HepG2 (cell line): ENCODE results near the gene ANXA2. TPM values are rescaled to one million over a fixed set of nuclear protein-coding genes. Genes with fewer than 3 reads are reported as not detected.

Experiments used
- ATAD3A ChIP-seq: sonication (generic); formaldehyde crosslinking; IDR thresholded peaks from 2 replicates; pipeline ENCODE4 v1.4.0; 2020; ENCODE audit warnings: missing genetic modification reagents
- ATM ChIP-seq: fragments of 450-650 bp; IDR thresholded peaks from 2 replicates; pipeline ENCODE4 v1.7.1; 2017; ENCODE audit warnings: mild to moderate bottlenecking, borderline replicate concordance
- EP300 ChIP-seq, 3 experiments: sonication (generic) in 1 of 3; formaldehyde crosslinking in 1 of 3; IDR thresholded peaks; 2 replicates each; pipeline versions ENCODE4 v1.5.1 to v1.6.1; 2011 to 2020; ENCODE audit warnings: low read depth in 2 of 3, low read length in 2 of 3, borderline replicate concordance in 1 of 3, improper control_type of control experiment in 1 of 3, mild to moderate bottlenecking in 1 of 3, missing genetic modification reagents in 1 of 3, moderate library complexity in 1 of 3
- ETV5 ChIP-seq: IDR thresholded peaks from 2 replicates; pipeline ENCODE4 v1.6.1; 2018; ENCODE audit warnings: missing biosample characterization, missing genetic modification reagents, inconsistent platforms, borderline replicate concordance
- HNRNPL ChIP-seq: fragments of 200-400 bp; formaldehyde crosslinking; IDR thresholded peaks from 2 replicates; pipeline ENCODE4 v1.6.1; 2017; ENCODE audit warnings: mild to moderate bottlenecking, low read depth, low read length
- IKZF5 ChIP-seq: IDR thresholded peaks from 2 replicates; pipeline ENCODE4 v1.6.1; 2018; ENCODE audit warnings: missing genetic modification reagents, mild to moderate bottlenecking, missing compliant biosample characterization
- JUN ChIP-seq: sonication (generic); formaldehyde crosslinking; IDR thresholded peaks from 2 replicates; pipeline ENCODE4 v1.4.0; 2020; ENCODE audit warnings: mild to moderate bottlenecking, missing genetic modification reagents
- MTA1 ChIP-seq: sonication (generic); formaldehyde crosslinking; IDR thresholded peaks from 2 replicates; pipeline ENCODE4 v1.4.0; 2020; ENCODE audit warnings: missing genetic modification reagents, mild to moderate bottlenecking, borderline replicate concordance
- MTF2 ChIP-seq: sonication (generic); formaldehyde crosslinking; IDR thresholded peaks from 2 replicates; pipeline ENCODE4 v1.5.0; 2020; ENCODE audit warnings: missing genetic modification reagents, borderline replicate concordance
- SCMH1 ChIP-seq: sonication (generic); formaldehyde crosslinking; IDR thresholded peaks from 2 replicates; pipeline ENCODE4 v1.9.0; 2021; ENCODE audit warnings: missing genetic modification reagents, mild to moderate bottlenecking, borderline replicate concordance
- ZBTB43 ChIP-seq: sonication (generic); formaldehyde crosslinking; conservative IDR thresholded peaks from 2 replicates; pipeline ENCODE4 v1.4.0; 2020; ENCODE audit warnings: missing genetic modification reagents
- ZFP41 ChIP-seq: sonication (generic); formaldehyde crosslinking; IDR thresholded peaks from 2 replicates; pipeline ENCODE4 v1.4.0; 2020; ENCODE audit warnings: mild to moderate bottlenecking, missing genetic modification reagents, borderline replicate concordance
- ZMYM3 ChIP-seq: sonication (generic); formaldehyde crosslinking; IDR thresholded peaks from 2 replicates; pipeline ENCODE4 v1.5.1; 2020; ENCODE audit warnings: mild to moderate bottlenecking, missing genetic modification reagents
- ZNF230 ChIP-seq: sonication (generic); formaldehyde crosslinking; IDR thresholded peaks from 2 replicates; pipeline ENCODE4 v1.4.0; 2020; ENCODE audit warnings: mild to moderate bottlenecking, missing genetic modification reagents
- ZNF383 ChIP-seq: sonication (generic); formaldehyde crosslinking; IDR thresholded peaks from 2 replicates; pipeline ENCODE4 v1.4.0; 2020; ENCODE audit warnings: missing genetic modification reagents, mild to moderate bottlenecking, borderline replicate concordance
- ZNF557 ChIP-seq: sonication (generic); formaldehyde crosslinking; IDR thresholded peaks from 2 replicates; pipeline ENCODE4 v1.4.0; 2020; ENCODE audit warnings: missing genetic modification reagents
- ZSCAN22 ChIP-seq: sonication (generic); formaldehyde crosslinking; IDR thresholded peaks from 2 replicates; pipeline ENCODE4 v1.4.0; 2020; ENCODE audit warnings: mild to moderate bottlenecking, missing genetic modification reagents
- ZSCAN25 ChIP-seq: sonication (generic); formaldehyde crosslinking; IDR thresholded peaks from 2 replicates; pipeline ENCODE4 v1.8.0; 2022; ENCODE audit warnings: mild to moderate bottlenecking, missing genetic modification reagents
- polyA plus RNA-seq, 8 experiments: library from polyadenylated mRNA; depleted of rRNA in 3 of 8; stranded (reverse) in 7 of 8; unstranded in 1 of 8; fragments of >200 nt; fragmentation: Illumina TruSeq in 4 of 8; extraction: Trizol in 4 of 8; gene quantifications; 2 replicates each; pipeline versions ENCODE4 v1.2.1 to v1.2.3, GENCODE V29; 2011 to 2016; ENCODE audit warnings: low read depth in 4 of 8, missing spikeins in 1 of 8, mixed read lengths in 1 of 8; ENCODE audit not compliant: insufficient read depth in 1 of 8
- total RNA-seq, 5 experiments: library from RNA; depleted of rRNA; stranded (reverse); fragments of >200 nt; fragmentation: Illumina TruSeq; extraction: Trizol; gene quantifications; 2 replicates each; pipeline ENCODE4 v1.2.3, GENCODE V29; 2016; ENCODE audit warnings: low read depth in 1 of 5
- TF ChIP-seq, protein P1 (sequence below): sonication (generic); formaldehyde crosslinking; IDR thresholded peaks from 2 replicates; pipeline ENCODE4 v1.4.0; 2020; ENCODE audit warnings: missing genetic modification reagents
- TF ChIP-seq, protein P2 (sequence below): sonication (generic); formaldehyde crosslinking; IDR thresholded peaks from 2 replicates; pipeline ENCODE4 v1.9.0; 2021; ENCODE audit warnings: missing genetic modification reagents, mild to moderate bottlenecking, borderline replicate concordance

ANXA2 gene
- total and polyA plus RNA-seq, 2 of the 13 experiments (the other 11 are each of a cell fraction or from before 2014, with no cell fraction given) = 196 to 613 TPM

GRCh38 chr15:60371175-60372051 lies 26.4 kb downstream of the ANXA2 start (continued):
- TF ChIP-seq ZBTB43 (CRISPR knock-in tag) (no peak), JUN (CRISPR knock-in tag) (no peak), ZNF230 (no peak), SCMH1 (CRISPR knock-in tag) (no peak), ZFP41 (no peak), ETV5 (CRISPR knock-in tag) (peak; percentile 53; the same call in 1 of the 2 replicates), MTF2 (CRISPR knock-in tag) (no peak), IKZF5 (no peak), ZSCAN22 (CRISPR knock-in tag) (no peak), EP300 (IDR thresholded peaks at IDR 0.05; ENCODE audit: low read depth in 2 of 2, low read length in 2 of 2) (no peak), EP300 (CRISPR knock-in tag; IDR thresholded peaks at IDR 0.05; ENCODE audit: borderline replicate concordance) (peak; percentile 66; the same call in 1 of the 2 replicates), ZNF383 (CRISPR knock-in tag) (no peak), ZMYM3 (CRISPR knock-in tag) (no peak), HNRNPL (no peak), ZNF557 (CRISPR knock-in tag) (no peak), ATAD3A (no peak), ATM (no peak), MTA1 (CRISPR knock-in tag) (no peak), ZSCAN25 (CRISPR knock-in tag) (no peak)
- TF ChIP-seq, protein P1, sequence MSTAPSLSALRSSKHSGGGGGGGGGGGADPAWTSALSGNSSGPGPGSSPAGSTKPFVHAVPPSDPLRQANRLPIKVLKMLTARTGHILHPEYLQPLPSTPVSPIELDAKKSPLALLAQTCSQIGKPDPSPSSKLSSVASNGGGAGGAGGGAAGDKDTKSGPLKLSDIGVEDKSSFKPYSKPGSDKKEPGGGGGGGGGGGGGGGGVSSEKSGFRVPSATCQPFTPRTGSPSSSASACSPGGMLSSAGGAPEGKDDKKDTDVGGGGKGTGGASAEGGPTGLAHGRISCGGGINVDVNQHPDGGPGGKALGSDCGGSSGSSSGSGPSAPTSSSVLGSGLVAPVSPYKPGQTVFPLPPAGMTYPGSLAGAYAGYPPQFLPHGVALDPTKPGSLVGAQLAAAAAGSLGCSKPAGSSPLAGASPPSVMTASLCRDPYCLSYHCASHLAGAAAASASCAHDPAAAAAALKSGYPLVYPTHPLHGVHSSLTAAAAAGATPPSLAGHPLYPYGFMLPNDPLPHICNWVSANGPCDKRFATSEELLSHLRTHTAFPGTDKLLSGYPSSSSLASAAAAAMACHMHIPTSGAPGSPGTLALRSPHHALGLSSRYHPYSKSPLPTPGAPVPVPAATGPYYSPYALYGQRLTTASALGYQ (CRISPR knock-in tag) = no peak
- TF ChIP-seq, protein P2, sequence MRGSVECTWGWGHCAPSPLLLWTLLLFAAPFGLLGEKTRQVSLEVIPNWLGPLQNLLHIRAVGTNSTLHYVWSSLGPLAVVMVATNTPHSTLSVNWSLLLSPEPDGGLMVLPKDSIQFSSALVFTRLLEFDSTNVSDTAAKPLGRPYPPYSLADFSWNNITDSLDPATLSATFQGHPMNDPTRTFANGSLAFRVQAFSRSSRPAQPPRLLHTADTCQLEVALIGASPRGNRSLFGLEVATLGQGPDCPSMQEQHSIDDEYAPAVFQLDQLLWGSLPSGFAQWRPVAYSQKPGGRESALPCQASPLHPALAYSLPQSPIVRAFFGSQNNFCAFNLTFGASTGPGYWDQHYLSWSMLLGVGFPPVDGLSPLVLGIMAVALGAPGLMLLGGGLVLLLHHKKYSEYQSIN (CRISPR knock-in tag) = no peak
